HepG2 (cell line): ENCODE data around the gene HSPA6. TPM values are rescaled to one million over a fixed set of nuclear protein-coding genes. Genes with fewer than 3 reads are reported as not detected.
"Not testable (repeated sequence)": the region's sequence is repeated elsewhere in the genome, so short reads cannot be mapped to it uniquely, and the experiment has no call there.

Experiments used
- ATAC-seq: fragments of 200-7000 bp; cut with Tn5 transposase; 3 replicates; pipeline ENCODE4 v1.9.1; 2020; ENCODE audit warnings: mild to moderate bottlenecking, moderate library complexity
- Bru-seq: library from RNA; stranded (reverse); fragments of 400-500 nt; gene quantifications from one replicate; lab custom pipeline; 2021; lab: Mats Ljungman, UMichigan
- BruChase-seq, 2 experiments: library from RNA; stranded (reverse); fragments of 400-500 nt; gene quantifications; one replicate each; lab custom pipeline; 2021; lab: Mats Ljungman, UMichigan
- BruUV-seq: library from RNA; stranded (reverse); fragments of 400-500 nt; replicated peaks from 2 replicates; lab custom pipeline; 2021; lab: Mats Ljungman, UMichigan
- CTCF ChIA-PET: fragments of 300-600 bp; formaldehyde crosslinking; extraction: SDS; loops from one replicate; lab custom pipeline; 2021; ENCODE audit warnings: low total read pairs, inconsistent platforms, low intra/inter-chr PET ratio; lab: Yijun Ruan, JAX
- POLR2A ChIA-PET: fragments of 350-600 bp; sonication (Branson Sonifier 250); formaldehyde crosslinking; loops from one replicate; lab custom pipeline; 2020; ENCODE audit warnings: antibody characterized with exemption, inconsistent platforms; lab: Yijun Ruan, JAX
- DNase-seq: peaks from one replicate; pipeline ENCODE4 v3.0.0-alpha.2; 2015; ENCODE audit warnings: low spot score
- FAIRE-seq: peaks from 3 replicates; lab custom pipeline; 2011; peaks lifted over from hg19 to GRCh38; lab: Jason Lieb, UNC
- H2AFZ ChIP-seq: one replicate; pipeline ENCODE4 v1.6.1; 2011; ENCODE audit warnings: low read length, inconsistent platforms
- H3K27ac ChIP-seq: fragments of 300-600 bp; 3 replicates; pipeline ENCODE4 v1.8.0; 2011; ENCODE audit warnings: mixed run types, mild to moderate bottlenecking, mixed read lengths, low read length, inconsistent platforms; ENCODE audit not compliant: insufficient read depth; ENCODE audit errors: extremely low read length
- H3K27me3 ChIP-seq, 2 experiments: fragments of 200-600 bp in 1 of 2; 2 replicates in 1 of 2; 3 replicates in 1 of 2; pipeline versions ENCODE4 v1.6.0 to v1.8.0; 2011; ENCODE audit warnings: low read length in 2 of 2, mild to moderate bottlenecking in 2 of 2, moderate library complexity in 2 of 2, inconsistent platforms in 1 of 2; ENCODE audit not compliant: insufficient read depth in 2 of 2, control insufficient read depth in 1 of 2
- H3K36me3 ChIP-seq, 2 experiments: fragments of 200-600 bp in 1 of 2; replicated peaks in 1 of 2; 2 replicates in 1 of 2; 3 replicates in 1 of 2; pipeline versions ENCODE4 v1.5.1 to v1.8.0; 2011; ENCODE audit warnings: low read length in 2 of 2, inconsistent platforms in 1 of 2; ENCODE audit not compliant: insufficient read depth in 2 of 2, control insufficient read depth in 1 of 2
- H3K4me1 ChIP-seq: 2 replicates; pipeline ENCODE4 v1.5.1; 2012; ENCODE audit warnings: low read length, inconsistent platforms; ENCODE audit not compliant: insufficient read depth
- H3K4me2 ChIP-seq: 2 replicates; pipeline ENCODE4 v1.6.0; 2011; ENCODE audit warnings: low read depth, low read length, inconsistent platforms
- H3K4me3 ChIP-seq, 3 experiments: fragments of 200-600 bp in 1 of 3; sonication (generic), shearing (Covaris generic) in 1 of 3; replicated peaks in 1 of 3; 2 replicates each; pipeline ENCODE4 v1.5.1; 2011 to 2016; ENCODE audit warnings: low read length in 3 of 3, inconsistent platforms in 2 of 3, low read depth in 2 of 3, mild to moderate bottlenecking in 2 of 3, control low read depth in 1 of 3, mixed read lengths in 1 of 3; ENCODE audit not compliant: insufficient read depth in 1 of 3
- H3K79me2 ChIP-seq: one replicate; pipeline ENCODE4 v1.6.1; 2011; ENCODE audit warnings: low read length, inconsistent platforms; ENCODE audit not compliant: insufficient read depth
- H3K9ac ChIP-seq: 2 replicates; pipeline ENCODE4 v1.6.0; 2011; ENCODE audit warnings: mild to moderate bottlenecking, low read depth, low read length, inconsistent platforms; ENCODE audit not compliant: insufficient read depth
- H3K9me3 ChIP-seq: 2 replicates; pipeline ENCODE4 v1.5.1; 2012; ENCODE audit warnings: mild to moderate bottlenecking, low read length
- H4K20me1 ChIP-seq: 2 replicates; pipeline ENCODE4 v1.6.0; 2011; ENCODE audit warnings: inconsistent platforms, mild to moderate bottlenecking, low read length, moderate library complexity; ENCODE audit not compliant: insufficient read depth
- MTA1 ChIP-seq: sonication (generic); formaldehyde crosslinking; IDR thresholded peaks from 2 replicates; pipeline ENCODE4 v1.4.0; 2020; ENCODE audit warnings: missing genetic modification reagents, mild to moderate bottlenecking, borderline replicate concordance
- NCOA2 ChIP-seq: sonication (generic); formaldehyde crosslinking; IDR thresholded peaks from 2 replicates; pipeline ENCODE4 v1.8.0; 2022; ENCODE audit warnings: inconsistent platforms
- ZNF205 ChIP-seq: IDR thresholded peaks from 2 replicates; pipeline ENCODE4 v1.6.1; 2018; ENCODE audit warnings: missing biosample characterization, missing genetic modification reagents
- ZNF777 ChIP-seq: sonication (generic); formaldehyde crosslinking; IDR thresholded peaks from 2 replicates; pipeline ENCODE4 v1.4.0; 2020; ENCODE audit warnings: missing genetic modification reagents
- WGBS: methylation state at CpG from one replicate; pipeline ENCODE4 v1.1.6; 2017; ENCODE audit warnings: low lambda C conversion rate; 5-methylcytosine and 5-hydroxymethylcytosine counted together
- in situ Hi-C: cut with HindIII; loops from 2 replicates; pipeline ENCODE4 v1.10.0; 2017; ENCODE audit warnings: low pct_unique_long_range_greater_than_20kb; ENCODE audit not compliant: extremely low pct_ligation_motif_present
- intact Hi-C: fragments of 100-400 bp; cut with micrococcal nuclease; formaldehyde crosslinking; loops from one replicate; pipeline ENCODE4 v1.10.0; 2022; ENCODE audit not compliant: unreplicated experiment
- long read RNA-seq, 2 experiments: library from RNA in 1 of 2; library from polyadenylated mRNA in 1 of 2; stranded (forward) in 1 of 2; unstranded in 1 of 2; transcript quantifications; one replicate each; pipeline ENCODE4 v2.0.0, GENCODE V29; 2019 to 2022
- polyA minus RNA-seq, 3 experiments: library from RNA; depleted of rRNA, polyadenylated mRNA; stranded (reverse); fragments of >200 nt; gene quantifications; 2 replicates each; pipeline ENCODE4 v1.2.3, GENCODE V29; 2011; ENCODE audit warnings: low replicate concordance in 1 of 3
- polyA plus RNA-seq, 8 experiments: library from polyadenylated mRNA; depleted of rRNA in 3 of 8; stranded (reverse) in 7 of 8; unstranded in 1 of 8; fragments of >200 nt; fragmentation: Illumina TruSeq in 4 of 8; extraction: Trizol in 4 of 8; gene quantifications; 2 replicates each; pipeline versions ENCODE4 v1.2.1 to v1.2.3, GENCODE V29; 2011 to 2016; ENCODE audit warnings: low read depth in 4 of 8, missing spikeins in 1 of 8, mixed read lengths in 1 of 8; ENCODE audit not compliant: insufficient read depth in 1 of 8
- total RNA-seq, 5 experiments: library from RNA; depleted of rRNA; stranded (reverse); fragments of >200 nt; fragmentation: Illumina TruSeq; extraction: Trizol; gene quantifications; 2 replicates each; pipeline ENCODE4 v1.2.3, GENCODE V29; 2016; ENCODE audit warnings: low read depth in 1 of 5
- TF ChIP-seq, protein P1 (sequence below), 2 experiments: sonication (generic) in 1 of 2; formaldehyde crosslinking in 1 of 2; IDR thresholded peaks; 2 replicates each; pipeline versions ENCODE4 v1.4.0 to v1.6.1; 2018 to 2020; ENCODE audit warnings: missing genetic modification reagents in 2 of 2, borderline replicate concordance in 1 of 2, low read depth in 1 of 2, mild to moderate bottlenecking in 1 of 2, missing biosample characterization in 1 of 2
- TF ChIP-seq, protein P2 (sequence below): sonication (generic); formaldehyde crosslinking; IDR thresholded peaks from 2 replicates; pipeline ENCODE4 v1.4.0; 2020; ENCODE audit warnings: missing genetic modification reagents
- TF ChIP-seq, protein P3 (sequence below): sonication (generic); formaldehyde crosslinking; IDR thresholded peaks from 2 replicates; pipeline ENCODE4 v1.4.0; 2020; ENCODE audit warnings: missing genetic modification reagents
- TF ChIP-seq, protein P4 (sequence below): IDR thresholded peaks from 2 replicates; pipeline ENCODE4 v1.6.1; 2016; ENCODE audit warnings: mild to moderate bottlenecking

Gene HSPA6
- total RNA-seq (2016; rRNA removed; fragmentation: Illumina TruSeq; extraction: Trizol) (not detected in 2 replicates), polyA plus RNA-seq (2011; rRNA removed) (0.07 and 0.16 TPM in 2 replicates), polyA minus RNA-seq (2011; rRNA and poly(A)+ RNA removed; ENCODE audit: low replicate concordance) (0.14 and 0.63 TPM in 2 replicates), Bru-seq, nascent RNA (percentile 17 among the genes with signal in this experiment), BruChase-seq, experiment 1, labeled RNA remaining after a 6-hour chase (percentile 24 among the genes with signal in this experiment), BruChase-seq, experiment 2, labeled RNA remaining after a 2-hour chase (percentile 12 among the genes with signal in this experiment)
- not detected in 2 replicates for total RNA-seq (2016; cell fraction: cytosol; rRNA removed; fragmentation: Illumina TruSeq; extraction: Trizol; ENCODE audit: low read depth)
- total RNA-seq (2016; cell fraction: insoluble cytoplasmic fraction; rRNA removed; fragmentation: Illumina TruSeq; extraction: Trizol) = not detected in 2 replicates
- total RNA-seq (2016; cell fraction: membrane; rRNA removed; fragmentation: Illumina TruSeq; extraction: Trizol) = not detected in 2 replicates
- total RNA-seq (2016; cell fraction: nucleus; rRNA removed; fragmentation: Illumina TruSeq; extraction: Trizol) = not detected in 2 replicates
- polyA plus RNA-seq (2011; cell fraction: cytosol; rRNA removed) = 0.04 and 0.10 TPM in 2 replicates
- 0.21 and 0.36 TPM in 2 replicates for polyA plus RNA-seq (2011; cell fraction: nucleus; rRNA removed)
- polyA plus RNA-seq (2012) = 0.12 and 0.33 TPM in 2 replicates
- not detected in 2 replicates for polyA plus RNA-seq (2016; cell fraction: cytosol; fragmentation: Illumina TruSeq; extraction: Trizol; ENCODE audit: low read depth)
- polyA plus RNA-seq (2016; cell fraction: insoluble cytoplasmic fraction; fragmentation: Illumina TruSeq; extraction: Trizol; ENCODE audit: low read depth) = not detected in 2 replicates
- polyA plus RNA-seq (2016; cell fraction: membrane; fragmentation: Illumina TruSeq; extraction: Trizol; ENCODE audit: low read depth) = not detected in 2 replicates
- not detected in 2 replicates for polyA plus RNA-seq (2016; cell fraction: nucleus; fragmentation: Illumina TruSeq; extraction: Trizol; ENCODE audit: insufficient read depth, low read depth)
- polyA minus RNA-seq (2011; cell fraction: cytosol; rRNA and poly(A)+ RNA removed) = not detected in 2 replicates
- 0.62 TPM in 1 of 2 replicates, not detected in the other for polyA minus RNA-seq (2011; cell fraction: nucleus; rRNA and poly(A)+ RNA removed)
- long read RNA-seq, experiment 1 = 0 reads
- long read RNA-seq, experiment 2 = 0 reads

DNA sequence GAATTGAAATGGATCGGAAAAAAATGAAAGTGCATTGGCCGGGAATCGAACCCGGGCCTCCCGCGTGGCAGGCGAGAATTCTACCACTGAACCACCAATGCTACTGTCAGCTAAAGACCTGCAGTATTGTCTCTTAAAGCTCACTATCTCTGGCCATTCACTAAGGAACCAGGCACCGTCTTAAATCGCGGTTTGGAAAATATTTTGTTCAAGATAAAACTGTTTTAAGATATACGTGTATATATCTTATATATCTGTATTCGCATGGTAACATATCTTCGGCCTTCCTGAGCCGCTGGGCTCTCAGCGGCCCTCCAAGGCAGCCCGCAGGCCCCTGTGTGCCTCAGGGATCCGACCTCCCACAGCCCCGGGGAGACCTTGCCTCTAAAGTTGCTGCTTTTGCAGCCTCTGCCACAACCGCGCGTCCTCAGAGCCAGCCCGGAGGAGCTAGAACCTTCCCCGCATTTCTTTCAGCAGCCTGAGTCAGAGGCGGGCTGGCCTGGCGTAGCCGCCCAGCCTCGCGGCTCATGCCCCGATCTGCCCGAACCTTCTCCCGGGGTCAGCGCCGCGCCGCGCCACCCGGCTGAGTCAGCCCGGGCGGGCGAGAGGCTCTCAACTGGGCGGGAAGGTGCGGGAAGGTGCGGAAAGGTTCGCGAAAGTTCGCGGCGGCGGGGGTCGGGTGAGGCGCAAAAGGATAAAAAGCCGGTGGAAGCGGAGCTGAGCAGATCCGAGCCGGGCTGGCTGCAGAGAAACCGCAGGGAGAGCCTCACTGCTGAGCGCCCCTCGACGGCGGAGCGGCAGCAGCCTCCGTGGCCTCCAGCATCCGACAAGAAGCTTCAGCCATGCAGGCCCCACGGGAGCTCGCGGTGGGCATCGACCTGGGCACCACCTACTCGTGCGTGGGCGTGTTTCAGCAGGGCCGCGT, at the start of gene HSPA6:
Gene HSPA6, plus strand, starts transcription at position 724 of the 925 bp plus-strand sequence. Its CDS starts 119 bp downstream, at position 843.
- BruUV-seq, H3K27ac ChIP-seq, intact Hi-C loops, H4K20me1 ChIP-seq, H3K27me3 ChIP-seq, FAIRE-seq, POLR2A ChIA-PET, H3K79me2 ChIP-seq, in situ Hi-C loops, H3K36me3 ChIP-seq, CTCF ChIA-PET, H3K4me1 ChIP-seq, H3K9me3 ChIP-seq: not testable (repeated sequence)
- peak within 1 kb of the TSS; percentile 72 for H2AFZ ChIP-seq
- peak within 1 kb of the TSS; percentile 52 for H3K9ac ChIP-seq
- peak; percentile 50 for DNase-seq
- ATAC-seq = peak; percentile 88
- peak within 1 kb of the TSS; percentile 74 for H3K4me2 ChIP-seq
- peak within 1 kb of the TSS; percentile 74 to 84 (median 79); a peak in 5 of 6 replicates for H3K4me3 ChIP-seq
- WGBS = 0% methylated on average over 21 of the region's 72 CpGs
- peak; percentile 36; the same call in 1 of the 2 replicates for TF ChIP-seq ZNF205 (CRISPR knock-in tag)
- TF ChIP-seq, protein P1, sequence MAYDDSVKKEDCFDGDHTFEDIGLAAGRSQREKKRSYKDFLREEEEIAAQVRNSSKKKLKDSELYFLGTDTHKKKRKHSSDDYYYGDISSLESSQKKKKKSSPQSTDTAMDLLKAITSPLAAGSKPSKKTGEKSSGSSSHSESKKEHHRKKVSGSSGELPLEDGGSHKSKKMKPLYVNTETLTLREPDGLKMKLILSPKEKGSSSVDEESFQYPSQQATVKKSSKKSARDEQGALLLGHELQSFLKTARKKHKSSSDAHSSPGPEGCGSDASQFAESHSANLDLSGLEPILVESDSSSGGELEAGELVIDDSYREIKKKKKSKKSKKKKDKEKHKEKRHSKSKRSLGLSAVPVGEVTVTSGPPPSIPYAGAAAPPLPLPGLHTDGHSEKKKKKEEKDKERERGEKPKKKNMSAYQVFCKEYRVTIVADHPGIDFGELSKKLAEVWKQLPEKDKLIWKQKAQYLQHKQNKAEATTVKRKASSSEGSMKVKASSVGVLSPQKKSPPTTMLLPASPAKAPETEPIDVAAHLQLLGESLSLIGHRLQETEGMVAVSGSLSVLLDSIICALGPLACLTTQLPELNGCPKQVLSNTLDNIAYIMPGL (CRISPR knock-in tag; IDR thresholded peaks at IDR 0.05; ENCODE audit: borderline replicate concordance in 1 of 2, low read depth in 1 of 2) = peak; percentile 96; a peak in 3 of 4 replicates
- peak; percentile 96 for TF ChIP-seq ZNF777 (CRISPR knock-in tag)
- peak; percentile 33; the same call in 1 of the 2 replicates for TF ChIP-seq NCOA2 (CRISPR knock-in tag)
- TF ChIP-seq MTA1 (CRISPR knock-in tag) = 0 out of 2 replicates have a peak, but pooled peaks have one; percentile 16
- TF ChIP-seq, protein P2, sequence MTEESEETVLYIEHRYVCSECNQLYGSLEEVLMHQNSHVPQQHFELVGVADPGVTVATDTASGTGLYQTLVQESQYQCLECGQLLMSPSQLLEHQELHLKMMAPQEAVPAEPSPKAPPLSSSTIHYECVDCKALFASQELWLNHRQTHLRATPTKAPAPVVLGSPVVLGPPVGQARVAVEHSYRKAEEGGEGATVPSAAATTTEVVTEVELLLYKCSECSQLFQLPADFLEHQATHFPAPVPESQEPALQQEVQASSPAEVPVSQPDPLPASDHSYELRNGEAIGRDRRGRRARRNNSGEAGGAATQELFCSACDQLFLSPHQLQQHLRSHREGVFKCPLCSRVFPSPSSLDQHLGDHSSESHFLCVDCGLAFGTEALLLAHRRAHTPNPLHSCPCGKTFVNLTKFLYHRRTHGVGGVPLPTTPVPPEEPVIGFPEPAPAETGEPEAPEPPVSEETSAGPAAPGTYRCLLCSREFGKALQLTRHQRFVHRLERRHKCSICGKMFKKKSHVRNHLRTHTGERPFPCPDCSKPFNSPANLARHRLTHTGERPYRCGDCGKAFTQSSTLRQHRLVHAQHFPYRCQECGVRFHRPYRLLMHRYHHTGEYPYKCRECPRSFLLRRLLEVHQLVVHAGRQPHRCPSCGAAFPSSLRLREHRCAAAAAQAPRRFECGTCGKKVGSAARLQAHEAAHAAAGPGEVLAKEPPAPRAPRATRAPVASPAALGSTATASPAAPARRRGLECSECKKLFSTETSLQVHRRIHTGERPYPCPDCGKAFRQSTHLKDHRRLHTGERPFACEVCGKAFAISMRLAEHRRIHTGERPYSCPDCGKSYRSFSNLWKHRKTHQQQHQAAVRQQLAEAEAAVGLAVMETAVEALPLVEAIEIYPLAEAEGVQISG (CRISPR knock-in tag) = peak; percentile 14; the same call in 1 of the 2 replicates
- TF ChIP-seq, protein P3, sequence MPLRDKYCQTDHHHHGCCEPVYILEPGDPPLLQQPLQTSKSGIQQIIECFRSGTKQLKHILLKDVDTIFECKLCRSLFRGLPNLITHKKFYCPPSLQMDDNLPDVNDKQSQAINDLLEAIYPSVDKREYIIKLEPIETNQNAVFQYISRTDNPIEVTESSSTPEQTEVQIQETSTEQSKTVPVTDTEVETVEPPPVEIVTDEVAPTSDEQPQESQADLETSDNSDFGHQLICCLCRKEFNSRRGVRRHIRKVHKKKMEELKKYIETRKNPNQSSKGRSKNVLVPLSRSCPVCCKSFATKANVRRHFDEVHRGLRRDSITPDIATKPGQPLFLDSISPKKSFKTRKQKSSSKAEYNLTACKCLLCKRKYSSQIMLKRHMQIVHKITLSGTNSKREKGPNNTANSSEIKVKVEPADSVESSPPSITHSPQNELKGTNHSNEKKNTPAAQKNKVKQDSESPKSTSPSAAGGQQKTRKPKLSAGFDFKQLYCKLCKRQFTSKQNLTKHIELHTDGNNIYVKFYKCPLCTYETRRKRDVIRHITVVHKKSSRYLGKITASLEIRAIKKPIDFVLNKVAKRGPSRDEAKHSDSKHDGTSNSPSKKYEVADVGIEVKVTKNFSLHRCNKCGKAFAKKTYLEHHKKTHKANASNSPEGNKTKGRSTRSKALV = 0 out of 2 replicates have a peak, but pooled peaks have one; percentile 64
- TF ChIP-seq, protein P4, sequence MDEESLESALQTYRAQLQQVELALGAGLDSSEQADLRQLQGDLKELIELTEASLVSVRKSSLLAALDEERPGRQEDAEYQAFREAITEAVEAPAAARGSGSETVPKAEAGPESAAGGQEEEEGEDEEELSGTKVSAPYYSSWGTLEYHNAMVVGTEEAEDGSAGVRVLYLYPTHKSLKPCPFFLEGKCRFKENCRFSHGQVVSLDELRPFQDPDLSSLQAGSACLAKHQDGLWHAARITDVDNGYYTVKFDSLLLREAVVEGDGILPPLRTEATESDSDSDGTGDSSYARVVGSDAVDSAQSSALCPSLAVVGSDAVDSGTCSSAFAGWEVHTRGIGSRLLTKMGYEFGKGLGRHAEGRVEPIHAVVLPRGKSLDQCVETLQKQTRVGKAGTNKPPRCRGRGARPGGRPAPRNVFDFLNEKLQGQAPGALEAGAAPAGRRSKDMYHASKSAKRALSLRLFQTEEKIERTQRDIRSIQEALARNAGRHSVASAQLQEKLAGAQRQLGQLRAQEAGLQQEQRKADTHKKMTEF = 0 out of 2 replicates have a peak, but pooled peaks have one; percentile 48
